GM19025 (cell line): Measurements from ENCODE around the gene CFAP74.

Experiments
- ATAC-seq: cut with Tn5 transposase; IDR thresholded peaks from one replicate; pipeline ENCODE4 v1.9.1; 2021; ENCODE audit warnings: mild to moderate bottlenecking, low read depth, moderate library complexity; ENCODE audit not compliant: unreplicated experiment

Gene CFAP74

GRCh38 chr1:2041305-2041704 lies 37.7 kb upstream of the CFAP74 start:
- no peak for ATAC-seq

- ATAC-seq = no peak
Measured at GRCh38 chr1:2039251-2039650, 35.7 kb upstream of the CFAP74 start.

GRCh38 chr1:2038229-2038628 lies 34.6 kb upstream of the CFAP74 start:
- no peak for ATAC-seq

DNA sequence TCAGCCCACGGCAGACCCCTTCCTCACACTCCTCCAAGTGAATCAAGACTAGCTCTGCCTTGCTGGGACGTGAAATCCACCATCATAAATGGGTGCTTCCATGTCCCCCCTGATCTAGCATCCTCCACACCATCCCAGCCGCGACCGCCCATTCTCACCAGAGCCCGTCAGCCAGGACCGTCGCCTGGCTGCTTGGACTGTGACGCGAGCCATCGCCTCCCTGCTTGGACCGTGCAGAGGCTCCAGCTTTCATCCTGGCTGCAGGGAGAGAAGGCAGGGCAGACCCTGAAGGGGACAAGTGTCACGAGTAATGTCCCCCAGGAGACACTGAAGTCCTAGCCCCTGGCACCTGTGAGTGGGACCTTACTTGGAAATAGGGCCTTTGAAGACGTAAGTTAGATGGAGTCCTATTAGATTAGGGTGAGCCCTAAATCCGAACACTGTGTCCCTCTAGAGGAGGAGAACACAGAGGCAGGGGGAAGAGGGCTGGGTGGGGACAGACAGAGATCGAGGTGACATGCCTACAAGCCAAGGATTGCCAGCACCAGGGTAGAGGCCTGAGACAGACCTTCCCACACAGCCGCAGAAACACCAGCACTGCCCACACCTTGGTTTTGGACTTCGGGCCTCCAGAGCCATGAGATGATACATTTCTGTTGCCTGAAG lies 33.9 kb upstream of the CFAP74 start:
- ATAC-seq = no peak

- ATAC-seq = no peak
Measured at GRCh38 chr1:2036287-2036686, 32.7 kb upstream of the CFAP74 start.

DNA sequence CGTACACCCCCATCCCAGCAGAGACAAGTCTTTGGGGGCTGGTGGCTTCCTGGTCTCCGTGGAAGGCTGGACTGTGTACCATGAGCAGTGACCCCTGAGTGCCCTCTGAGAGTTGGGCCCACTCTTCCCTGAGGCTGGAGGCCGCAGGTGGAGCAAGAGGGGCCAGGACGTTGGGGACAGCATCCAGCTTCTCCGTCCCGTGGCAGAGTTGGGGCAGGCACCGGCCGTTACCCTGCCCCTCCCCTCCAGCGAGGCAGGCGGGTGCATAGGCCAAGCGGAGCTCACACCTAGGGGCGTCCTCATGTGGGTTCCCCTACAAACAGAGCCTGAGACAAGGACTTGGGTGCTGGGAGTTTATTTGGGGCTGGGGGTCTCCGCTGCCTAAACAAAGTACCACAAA lies 29.6 kb upstream of the CFAP74 start:
- ATAC-seq = no peak

DNA sequence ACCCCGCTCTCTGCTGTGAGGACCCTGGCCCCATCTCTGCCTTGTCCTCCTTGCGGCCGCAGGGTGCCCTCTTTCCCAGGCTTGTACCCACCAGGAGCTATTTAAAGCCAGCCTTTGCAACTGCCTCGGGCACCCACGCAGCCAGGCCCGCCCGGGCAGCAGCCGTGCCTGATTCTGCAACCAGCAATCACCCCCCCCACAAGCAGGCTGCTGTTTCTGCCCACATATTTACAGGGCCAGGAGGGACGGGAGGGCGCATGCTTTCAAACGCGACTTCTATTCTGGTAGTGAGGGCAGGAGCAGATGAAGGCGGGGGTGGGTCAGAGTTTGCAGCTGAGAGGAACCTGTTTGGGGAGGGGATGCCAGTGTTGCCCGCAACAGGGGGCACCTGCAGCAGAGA lies 29.2 kb upstream of the CFAP74 start:
- ATAC-seq = no peak

GRCh38 chr1:2031546-2032540 lies 28.3 kb upstream of the CFAP74 start:
- ATAC-seq = no peak

DNA sequence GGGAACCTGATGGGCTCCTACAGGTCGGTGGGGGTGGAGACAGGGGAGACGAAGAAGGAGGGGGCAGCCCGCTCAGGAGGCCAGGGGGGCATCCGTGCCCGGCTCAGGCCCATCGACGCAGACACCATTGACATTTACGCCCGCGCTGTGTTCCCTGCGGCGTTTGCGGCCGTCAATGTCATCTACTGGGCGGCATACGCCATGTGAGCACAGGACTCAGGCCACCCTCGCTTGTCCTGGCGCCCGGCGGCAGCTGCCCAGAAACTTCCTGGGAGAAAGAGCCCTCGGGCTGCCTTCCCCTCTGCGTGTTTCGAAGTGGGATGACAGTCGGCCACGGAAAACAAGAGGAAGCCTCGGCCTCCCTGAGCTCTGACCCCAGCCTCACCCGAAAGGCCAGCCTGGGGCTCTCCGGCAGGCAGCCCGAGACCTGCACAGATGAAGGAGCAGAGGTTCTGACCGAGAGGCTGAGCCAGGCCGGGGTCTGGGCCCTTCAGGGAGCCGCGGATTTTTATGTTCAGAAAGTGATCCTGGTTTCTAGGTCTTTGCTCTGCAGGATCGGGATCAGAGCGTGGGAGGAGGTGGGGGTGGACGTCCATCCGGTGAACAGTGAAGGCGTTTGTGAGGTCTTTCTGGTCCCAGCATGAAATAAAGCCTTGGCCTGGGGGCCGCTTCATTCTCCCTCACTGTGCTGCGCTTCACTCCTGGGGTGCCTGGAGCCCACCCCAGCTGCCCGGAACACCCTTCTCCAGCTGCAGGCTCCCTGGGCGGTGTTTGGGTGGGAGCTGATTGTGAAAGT lies 26.7 kb upstream of the CFAP74 start:
- no peak for ATAC-seq

DNA sequence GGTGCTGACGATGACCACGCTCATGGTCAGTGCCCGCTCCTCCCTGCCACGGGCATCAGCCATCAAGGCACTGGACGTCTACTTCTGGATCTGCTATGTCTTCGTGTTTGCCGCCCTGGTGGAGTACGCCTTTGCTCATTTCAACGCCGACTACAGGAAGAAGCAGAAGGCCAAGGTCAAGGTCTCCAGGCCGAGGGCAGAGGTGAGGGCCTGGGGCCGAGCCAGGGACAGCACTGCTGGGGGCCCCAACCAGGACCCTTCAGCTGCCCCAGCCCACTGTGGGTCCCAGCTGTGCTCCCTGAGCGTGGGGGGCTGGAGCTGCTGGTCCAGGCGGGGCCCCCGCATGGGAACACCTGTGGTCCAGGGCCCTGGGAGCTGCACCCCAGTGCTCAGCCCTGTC lies 26.0 kb upstream of the CFAP74 start:
- ATAC-seq = no peak

GRCh38 chr1:2028870-2029560 lies 25.4 kb upstream of the CFAP74 start:
- no peak for ATAC-seq

DNA sequence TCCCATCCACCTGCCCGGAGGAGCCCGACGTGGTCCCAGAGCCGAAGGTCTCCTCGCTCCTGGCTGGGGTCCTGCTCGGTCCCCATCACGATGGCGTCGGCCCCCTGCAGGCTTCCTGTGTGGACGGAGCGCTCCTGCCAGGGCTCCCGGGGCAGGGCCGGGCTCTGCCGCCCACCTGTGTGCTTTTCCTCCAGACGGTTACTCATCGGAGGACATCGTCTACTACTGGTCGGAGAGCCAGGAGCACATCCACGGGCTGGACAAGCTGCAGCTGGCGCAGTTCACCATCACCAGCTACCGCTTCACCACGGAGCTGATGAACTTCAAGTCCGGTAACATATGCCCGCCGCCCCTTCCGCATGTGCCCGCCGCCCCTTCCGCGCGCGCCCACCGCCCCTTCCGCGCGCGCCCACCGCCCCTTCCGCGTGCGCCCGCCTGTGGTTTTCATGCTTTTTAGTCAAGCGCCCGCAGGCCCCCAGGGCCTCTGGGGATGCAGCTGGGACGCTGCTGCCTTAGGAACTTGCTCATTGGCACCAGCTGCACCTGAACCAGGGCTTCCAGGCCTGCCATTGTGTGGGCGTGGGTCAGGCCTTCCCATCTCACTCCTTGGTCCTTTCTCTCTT lies 24.5 kb upstream of the CFAP74 start:
- no peak for ATAC-seq

DNA sequence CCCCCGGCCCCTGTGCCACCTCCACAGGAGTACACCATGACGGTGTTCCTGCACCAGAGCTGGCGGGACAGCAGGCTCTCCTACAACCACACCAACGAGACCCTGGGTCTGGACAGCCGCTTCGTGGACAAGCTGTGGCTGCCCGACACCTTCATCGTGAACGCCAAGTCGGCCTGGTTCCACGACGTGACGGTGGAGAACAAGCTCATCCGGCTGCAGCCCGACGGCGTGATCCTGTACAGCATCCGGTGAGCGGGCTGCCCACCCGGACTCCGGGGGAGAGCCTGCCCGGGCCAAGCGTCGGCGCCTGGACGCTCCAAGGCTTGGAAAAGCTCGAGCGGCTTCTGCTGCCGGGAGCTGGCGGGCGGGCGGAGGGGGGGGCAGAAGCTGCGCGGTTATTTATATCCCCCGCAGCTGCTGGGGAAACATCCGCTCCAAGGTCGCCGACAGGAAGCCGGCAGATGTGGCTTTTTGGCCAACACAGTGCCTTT lies 21.9 kb upstream of the CFAP74 start:
- no peak for ATAC-seq

DNA sequence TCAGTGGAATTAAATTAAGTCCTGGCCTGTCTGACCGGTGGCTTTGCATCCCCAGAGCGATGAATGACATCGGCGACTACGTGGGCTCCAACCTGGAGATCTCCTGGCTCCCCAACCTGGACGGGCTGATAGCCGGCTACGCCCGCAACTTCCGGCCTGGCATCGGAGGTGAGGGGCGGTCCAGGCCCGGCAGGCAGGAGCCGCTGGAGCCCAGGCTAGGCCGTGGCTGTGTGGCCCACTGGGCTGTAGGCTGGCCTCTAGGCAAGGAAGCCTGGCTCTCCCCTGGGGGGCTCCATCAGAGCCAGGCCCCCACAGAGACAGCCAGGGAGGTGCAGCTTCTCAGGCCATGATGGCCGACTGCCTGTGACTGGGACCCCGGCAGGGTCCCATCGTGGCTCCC lies 21.3 kb upstream of the CFAP74 start:
- no peak for ATAC-seq

- ATAC-seq = no peak
Measured at GRCh38 chr1:2024451-2024850, 20.9 kb upstream of the CFAP74 start.

DNA sequence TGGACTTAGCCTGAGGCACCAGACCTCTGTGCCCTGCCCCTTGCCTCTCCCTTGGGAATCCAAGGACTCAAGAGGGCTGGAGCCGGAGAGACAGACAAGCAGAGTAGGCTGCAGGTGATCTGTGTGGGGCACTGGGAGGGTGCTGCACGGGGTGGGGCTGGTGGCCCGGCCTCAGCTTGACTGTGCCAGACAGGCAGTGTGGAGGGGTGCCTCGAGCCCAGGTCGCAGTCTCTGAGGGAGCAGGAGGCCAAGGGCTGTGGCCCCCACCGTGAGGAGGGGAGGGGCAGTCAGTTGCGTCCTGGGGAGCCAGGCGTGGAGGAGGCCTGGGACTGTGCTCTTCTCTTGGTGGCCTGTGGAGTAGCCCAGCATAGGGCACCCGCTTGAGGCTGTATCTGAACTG lies 19.6 kb upstream of the CFAP74 start:
- ATAC-seq = no peak

GRCh38 chr1:2022063-2022770 lies 18.6 kb upstream of the CFAP74 start:
- ATAC-seq = no peak

DNA sequence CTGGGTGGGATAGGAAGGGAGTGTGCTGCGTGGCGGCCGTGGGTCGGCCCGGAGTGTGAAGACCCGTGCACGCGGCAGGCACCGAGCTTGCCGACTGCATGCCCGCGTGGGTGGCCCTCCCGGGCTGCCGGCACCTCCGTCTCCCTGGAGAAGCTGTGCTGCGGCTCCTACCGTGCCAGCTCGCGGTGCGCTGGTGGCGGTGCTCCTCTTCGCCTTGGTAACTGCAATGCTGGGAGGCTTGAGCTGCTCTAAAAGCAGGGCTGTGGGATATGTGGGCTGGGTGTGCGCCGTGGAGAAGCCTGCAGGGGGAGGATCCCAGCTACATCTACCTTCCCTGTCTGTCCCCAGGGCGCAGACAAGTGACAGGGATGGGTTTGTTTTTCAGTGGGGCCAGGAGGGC lies 18.0 kb upstream of the CFAP74 start:
- ATAC-seq = no peak

DNA sequence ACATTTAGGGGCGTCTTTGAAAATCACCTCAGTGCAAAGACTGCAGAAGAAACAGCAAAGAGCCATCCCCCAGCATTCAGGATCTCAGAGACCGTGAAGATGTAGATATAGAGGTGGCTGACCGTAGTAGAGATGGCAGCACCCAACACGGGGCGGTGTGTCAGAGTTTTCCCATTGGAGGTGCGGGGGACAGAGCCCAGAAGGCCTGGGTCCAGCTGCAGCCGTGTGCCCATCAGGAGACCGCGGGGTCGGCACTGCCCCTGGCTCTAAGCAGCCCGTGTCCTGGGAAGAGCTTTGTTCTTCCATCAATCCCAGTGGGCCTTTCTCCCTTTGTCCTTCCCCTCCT lies 16.7 kb upstream of the CFAP74 start:
- ATAC-seq = no peak
